ENCODE measurements around the gene RNF19B.

- no peak for TF ChIP-seq CTCF (conservative IDR thresholded peaks at IDR 0.05)
- TF ChIP-seq ZFX (IDR thresholded peaks at IDR 0.05) = no peak
These were observed 59.8 kb downstream of the RNF19B start for GRCh38 chr1:32904797-32905196.

Data from C4-2B (cell line).